Activated CD8-positive, alpha-beta memory T cell treated with anti-CD3 and anti-CD28 coated beads for 48 hours (primary cell): ENCODE data around the gene LTBP2.
A peak's percentile ranks its signal among the peaks of the same experiment; 100 is the strongest.

Experiments
- DNase-seq, 3 experiments: peaks; one replicate each; pipeline ENCODE4 v3.0.0-alpha.2; 2020; ENCODE audit warnings: low read depth in 2 of 3, low spot score in 2 of 3

LTBP2 gene

DNA sequence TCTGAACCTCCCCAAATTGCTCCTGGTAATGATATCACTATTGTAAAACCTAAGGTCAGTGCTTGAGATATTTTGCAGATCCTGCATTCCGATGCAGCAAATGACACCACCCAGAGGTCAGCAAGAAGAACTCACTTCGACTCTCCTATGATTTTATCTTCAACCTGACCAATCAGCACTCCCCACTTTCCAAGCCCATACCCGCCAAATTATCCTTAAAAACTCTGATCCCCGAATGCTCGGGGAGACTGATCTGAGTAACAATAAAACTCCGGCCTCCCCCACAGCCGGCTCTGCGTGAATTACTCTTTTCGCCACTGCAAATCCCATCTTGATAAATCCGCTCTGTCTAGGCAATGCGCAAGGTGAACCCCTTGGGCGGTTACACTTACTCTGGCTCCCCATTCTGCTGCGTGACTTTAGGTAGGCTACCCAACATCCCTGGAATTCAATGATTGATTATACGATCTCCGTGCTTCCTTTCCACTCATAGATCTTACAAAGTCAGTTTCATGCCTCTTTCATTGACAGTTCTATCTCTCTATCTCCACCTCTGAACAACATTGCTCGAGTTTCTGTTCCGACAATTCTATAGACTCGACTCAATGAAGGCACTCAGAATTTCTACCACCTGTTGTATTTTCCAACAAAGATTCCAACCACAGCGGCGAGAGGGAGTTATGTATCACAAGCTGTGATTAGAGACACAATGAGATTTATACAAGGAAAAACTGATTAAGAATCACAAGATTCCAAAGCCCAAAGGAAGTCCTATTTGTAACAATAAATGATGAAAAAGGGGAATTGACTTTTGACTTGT is 119.9 kb downstream of the LTBP2 start:
- DNase-seq, result no peak

DNA sequence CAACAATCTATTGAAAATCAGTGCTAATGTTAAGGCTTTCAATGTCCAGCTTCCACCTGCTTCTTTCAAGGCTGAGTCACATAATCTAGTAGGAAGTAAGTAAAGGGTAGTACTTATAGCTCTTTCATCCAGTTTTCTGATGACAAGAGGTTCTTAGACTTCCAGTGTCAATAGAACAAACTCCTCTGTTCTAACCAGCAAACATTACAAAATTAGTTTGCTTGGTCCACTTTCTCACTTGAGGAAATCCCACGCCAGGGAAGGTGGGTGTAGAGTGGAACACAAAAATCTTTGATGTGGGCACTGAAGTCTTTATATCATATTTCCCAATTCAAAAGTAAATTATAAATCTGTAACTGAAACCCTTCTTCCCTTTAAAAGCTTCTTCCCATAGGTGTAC is 121.6 kb downstream of the LTBP2 start:
- no peak for DNase-seq

DNA sequence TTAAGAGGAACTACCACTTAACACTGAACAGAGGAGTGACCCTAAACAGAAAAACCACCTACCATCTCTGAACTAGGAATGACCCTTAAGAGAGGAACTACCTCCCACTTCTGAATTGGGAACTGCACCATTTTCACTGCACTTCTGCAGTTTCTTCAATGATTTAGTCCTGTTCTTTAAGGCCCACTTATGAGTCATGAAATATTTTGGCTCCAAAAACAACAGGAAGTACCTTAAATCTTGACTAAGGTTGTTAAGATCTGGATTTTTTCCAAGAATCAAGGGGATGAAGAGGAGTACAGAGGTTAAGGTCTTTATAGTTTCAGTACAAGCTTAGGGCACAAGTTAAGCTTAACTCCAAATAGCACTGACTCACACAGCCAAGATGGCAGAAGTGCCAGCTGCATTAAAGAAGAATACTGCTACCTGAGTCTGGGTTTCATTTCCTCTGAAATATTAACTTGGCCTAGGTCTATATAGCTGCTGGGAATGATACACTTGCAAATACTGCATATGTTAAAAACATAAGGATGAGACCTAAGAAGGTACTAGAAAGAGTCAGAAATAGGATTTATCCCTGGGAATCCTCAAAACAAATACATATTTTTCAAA is 123.1 kb downstream of the LTBP2 start:
- DNase-seq, result no peak

GRCh38 chr14:74486164-74486563 is 125.9 kb downstream of the LTBP2 start:
- no peak for DNase-seq

GRCh38 chr14:74483321-74483720 is 128.7 kb downstream of the LTBP2 start:
- DNase-seq, result no peak

DNA sequence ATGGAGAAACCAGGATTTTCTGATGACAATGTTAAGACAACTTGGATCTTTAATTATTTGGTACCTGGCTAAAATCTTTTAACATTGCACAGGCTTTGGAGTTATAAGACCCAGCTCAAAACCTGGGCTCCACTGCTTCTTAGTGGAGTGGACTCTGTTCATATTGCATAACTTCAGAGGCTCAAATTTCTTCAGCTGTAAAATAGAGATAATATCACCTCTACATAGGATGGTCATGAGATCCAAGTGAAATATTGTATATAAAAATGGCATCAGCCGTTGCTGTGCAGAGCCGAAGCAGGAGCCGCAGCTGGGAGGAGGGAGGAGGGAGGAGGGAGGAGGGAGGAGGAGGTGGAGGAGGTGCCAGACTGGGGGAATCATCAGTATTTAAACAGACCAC is 129.5 kb downstream of the LTBP2 start:
- no peak for DNase-seq

DNA sequence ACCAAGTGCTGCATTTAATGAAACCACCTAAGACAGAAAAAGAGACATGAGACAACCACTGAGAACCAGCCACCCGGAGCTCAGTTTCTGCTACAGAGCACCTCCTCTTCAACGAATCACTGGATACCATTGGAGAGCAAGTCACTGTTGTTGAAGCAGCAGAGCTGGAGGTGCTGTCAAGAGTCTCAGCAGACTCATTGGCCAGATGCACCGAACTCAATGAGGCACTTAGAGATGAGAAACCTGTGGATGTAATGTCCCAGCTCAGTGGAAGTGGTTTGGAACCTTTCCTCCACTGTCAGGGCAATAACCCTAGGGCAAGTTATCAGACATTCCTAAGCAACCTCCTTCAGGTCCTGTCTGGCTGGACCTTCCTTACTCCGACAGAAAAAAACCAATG is 132.0 kb downstream of the LTBP2 start:
- DNase-seq, result no peak

- no peak for DNase-seq
Measured at GRCh38 chr14:74478996-74479635, 132.9 kb downstream of the LTBP2 start.

DNA sequence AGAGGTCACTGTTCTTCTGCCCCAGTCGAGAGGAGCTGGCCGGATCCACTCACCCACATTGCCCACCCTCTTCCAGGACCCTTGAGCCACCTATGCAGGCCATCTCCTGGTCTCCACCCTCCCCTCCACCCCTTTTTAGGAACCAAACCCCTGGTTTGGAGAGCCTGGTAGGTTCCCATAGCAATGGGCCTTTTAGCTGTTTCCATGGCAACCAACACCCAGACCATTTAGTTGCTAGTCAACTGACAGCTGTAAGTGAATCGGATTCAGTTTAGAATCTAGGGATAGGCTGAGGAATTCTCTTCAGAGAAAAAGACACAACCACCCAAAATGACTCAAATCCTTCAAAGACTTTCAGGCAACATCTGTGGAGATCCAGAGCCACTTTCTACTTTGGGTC is 135.4 kb downstream of the LTBP2 start:
- DNase-seq, result no peak

DNA sequence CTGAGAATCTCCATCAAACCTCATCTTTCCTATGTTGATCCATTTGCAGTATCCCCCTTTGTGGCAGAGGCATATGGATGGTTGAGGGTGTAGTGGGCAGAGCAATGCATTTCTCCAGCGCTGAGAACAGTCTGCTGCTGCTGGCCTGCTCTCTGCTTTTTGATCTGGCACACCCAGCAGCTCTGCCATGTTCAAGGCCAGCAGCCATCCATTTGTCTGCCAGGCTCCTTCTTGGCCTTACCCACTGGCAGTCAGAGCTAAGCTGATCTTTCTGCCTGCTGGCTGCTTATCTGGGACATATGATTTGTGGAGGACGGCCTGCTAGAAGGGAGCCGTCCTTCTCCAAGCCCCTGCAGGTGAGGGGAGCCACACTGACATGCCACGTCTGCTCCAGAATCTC is 135.9 kb downstream of the LTBP2 start:
- DNase-seq, result no peak

DNA sequence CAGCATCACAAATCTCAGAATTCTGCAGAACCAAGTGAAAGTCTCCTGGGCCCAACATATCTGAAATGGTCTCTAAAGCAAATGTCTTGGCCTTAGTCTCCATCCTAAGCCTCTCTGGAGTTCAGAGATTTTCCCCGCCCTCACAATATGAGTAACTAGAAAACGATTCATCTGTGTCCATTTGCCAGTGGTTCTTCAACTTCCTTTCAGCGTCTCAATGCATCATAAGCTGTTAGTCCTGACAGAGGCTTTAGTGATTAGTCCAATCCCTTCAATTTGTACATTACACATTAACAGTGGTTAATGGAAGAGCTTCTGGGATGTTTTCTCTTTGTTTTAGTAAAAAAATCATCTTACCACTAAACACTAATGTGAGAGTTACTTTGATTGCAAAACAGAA is 136.4 kb downstream of the LTBP2 start:
- no peak for DNase-seq

GRCh38 chr14:74474376-74474775 is 137.7 kb downstream of the LTBP2 start:
- no peak for DNase-seq

DNA sequence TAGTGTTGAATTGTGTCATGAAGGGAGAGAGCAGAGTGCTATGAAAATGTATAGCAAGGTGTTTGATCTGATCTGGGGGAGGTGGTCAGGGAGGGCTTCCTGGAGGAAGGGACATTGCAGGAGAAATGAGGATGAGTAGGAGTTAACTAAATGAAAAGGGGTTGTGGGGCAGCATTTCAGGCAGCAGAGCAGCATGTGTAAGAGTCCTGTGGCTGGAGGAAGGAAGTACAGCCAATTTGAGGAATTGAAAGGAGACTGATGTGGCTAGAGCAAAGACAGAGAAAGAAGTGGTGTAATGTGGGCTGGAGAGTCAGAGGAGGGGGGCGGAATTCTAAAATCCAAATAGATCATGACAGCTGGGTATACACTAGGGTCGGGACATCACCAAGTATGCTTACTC is 139.4 kb downstream of the LTBP2 start:
- no peak for DNase-seq

DNA sequence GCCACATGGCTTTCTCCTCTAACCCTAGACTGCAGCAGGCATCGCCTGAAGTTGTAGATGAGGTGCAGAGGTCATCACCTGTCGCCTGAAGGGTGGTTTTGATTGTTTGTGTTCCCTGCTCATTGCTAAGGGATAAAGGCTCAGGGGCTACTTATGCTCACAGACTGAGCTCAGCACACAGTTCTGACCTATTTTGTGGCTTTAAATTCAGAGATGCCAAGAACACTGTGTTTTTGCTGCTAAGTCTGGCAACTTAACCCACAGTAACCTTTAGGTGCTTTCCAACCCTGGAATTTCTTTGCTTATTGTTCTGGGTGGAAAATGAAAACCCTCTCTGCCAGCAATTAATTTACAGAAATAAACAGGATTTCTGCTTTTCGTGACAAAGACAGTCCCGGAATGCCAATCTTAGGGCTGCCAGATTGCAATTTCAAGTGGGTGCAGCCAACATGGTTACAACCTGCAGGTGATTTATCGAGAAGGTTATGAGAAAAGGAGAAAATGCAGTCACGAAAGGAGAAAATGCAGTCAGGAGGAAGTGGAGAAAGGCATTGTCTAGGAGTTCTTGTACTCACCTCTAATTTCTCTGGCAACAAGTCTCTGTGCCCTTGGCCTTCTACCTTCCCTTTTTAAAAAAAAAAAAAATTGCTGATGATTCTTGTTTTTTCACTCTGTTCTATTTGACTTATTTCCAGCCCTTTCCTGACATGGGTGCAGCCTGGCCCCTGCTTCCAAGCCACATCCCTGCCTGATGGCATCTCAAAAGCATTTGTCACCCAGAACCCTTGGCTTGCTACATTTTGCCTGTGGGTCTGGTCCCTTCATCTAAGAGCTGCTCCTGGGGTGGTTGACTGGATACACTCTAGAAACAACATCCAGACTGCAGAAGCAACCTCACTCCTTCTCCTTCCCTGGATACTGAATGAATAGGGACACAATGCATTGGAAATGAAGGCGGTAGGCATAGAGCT is 142.2 kb downstream of the LTBP2 start:
- no peak for DNase-seq

DNA sequence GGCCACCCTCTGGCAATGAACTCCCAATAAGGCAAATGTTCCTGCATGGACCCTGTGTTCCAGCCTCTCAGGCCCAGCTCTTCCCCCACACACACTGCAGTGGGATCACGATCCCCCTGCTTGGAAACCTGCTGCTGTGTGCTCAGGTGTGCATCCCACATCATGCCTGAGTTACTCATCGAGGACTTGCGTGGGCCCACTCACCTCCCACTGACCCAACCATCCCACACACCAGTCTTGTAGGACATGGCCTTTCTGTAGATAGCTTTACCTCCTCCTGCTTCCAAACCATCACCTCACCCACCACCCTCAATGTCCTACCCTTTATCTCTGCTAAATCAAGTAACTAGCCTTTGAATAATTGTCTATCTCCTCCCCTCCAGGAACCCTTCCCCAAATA is 143.5 kb downstream of the LTBP2 start:
- DNase-seq, result no peak

GRCh38 chr14:74465335-74465734 is 146.7 kb downstream of the LTBP2 start:
- DNase-seq, result no peak

DNA sequence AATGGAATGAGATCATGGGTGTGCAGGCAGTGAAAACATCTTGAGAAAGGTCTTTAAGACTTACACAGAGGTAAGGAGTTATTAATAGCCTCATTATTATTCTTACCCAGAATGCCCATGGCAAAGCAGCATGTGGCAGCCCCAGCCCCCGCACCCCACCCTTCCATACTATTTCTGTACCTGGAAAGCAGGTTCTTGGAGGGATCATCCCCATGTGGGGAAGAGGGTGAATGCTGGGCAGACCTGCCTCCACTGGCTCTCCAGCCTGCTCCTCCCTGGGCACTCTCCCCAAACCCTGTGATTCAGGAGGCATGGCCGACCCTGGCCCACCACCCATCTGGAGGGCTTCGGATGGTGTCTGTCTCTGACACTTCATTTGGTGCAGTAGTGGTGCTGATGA is 147.3 kb downstream of the LTBP2 start:
- no peak for DNase-seq

- no peak for DNase-seq
Measured at GRCh38 chr14:74463697-74464096, 148.3 kb downstream of the LTBP2 start.

GRCh38 chr14:74462993-74463392 is 149.0 kb downstream of the LTBP2 start:
- DNase-seq, result no peak

DNA sequence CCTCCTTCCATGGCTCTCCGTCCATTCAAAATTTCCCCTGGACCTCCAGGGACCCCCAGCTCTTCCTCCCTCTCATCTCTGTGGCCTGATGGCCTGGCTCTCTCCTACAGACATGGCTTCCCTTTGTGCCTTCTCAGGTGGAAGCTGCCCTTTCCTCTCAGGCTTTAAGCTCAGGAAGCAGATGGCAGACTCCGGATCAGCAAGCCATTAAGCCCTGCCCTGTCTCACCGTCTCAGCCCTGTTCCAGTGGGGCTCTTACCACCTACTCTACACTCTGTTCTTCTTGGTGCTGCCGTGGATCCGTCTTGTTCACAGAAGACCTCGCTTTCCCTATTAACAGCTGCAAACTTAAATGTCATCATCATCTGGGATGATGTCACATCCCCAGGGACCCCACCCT is 152.1 kb downstream of the LTBP2 start:
- no peak for DNase-seq

- DNase-seq, result peak in 1 of 3 experiments; percentile 6
Measured at GRCh38 chr14:74459289-74459946, 152.6 kb downstream of the LTBP2 start.
